Breast epithelium (tissue), 3 donors: ENCODE measurements around the gene TEPSIN.

Experiments
- CTCF ChIP-seq, 3 donors: fragments of 450-650 bp; IDR thresholded peaks; one replicate each; pipeline ENCODE4 v1.5.1; 2016 to 2017; ENCODE audit warnings: antibody characterized with exemption in 3 of 3, mild to moderate bottlenecking in 3 of 3, moderate library complexity in 3 of 3
- POLR2AphosphoS5 ChIP-seq, 3 donors: sonication (generic); formaldehyde crosslinking; IDR thresholded peaks; one replicate each; pipeline ENCODE4 v1.6.1; 2017; ENCODE audit warnings: antibody characterized with exemption in 3 of 3

- no peak for TF ChIP-seq CTCF (IDR thresholded peaks at IDR 0.05)
- no peak for TF ChIP-seq POLR2AphosphoS5 (IDR thresholded peaks at IDR 0.05)
Observed at GRCh38 chr17:81287152-81287551, 48.3 kb upstream of the TEPSIN start.
